H9 (cell line): Measurements from ENCODE around the gene TBCB. TPM values are rescaled to one million over a fixed set of nuclear protein-coding genes. Genes with fewer than 3 reads are reported as not detected.

Experiments used
- DNase-seq: peaks from one replicate; pipeline ENCODE4 v3.0.0-alpha.2; 2017
- H2AFZ ChIP-seq: one replicate; pipeline ENCODE4 v1.6.1; 2013; ENCODE audit warnings: mild to moderate bottlenecking, low read length, control low read depth, moderate library complexity
- H2AK5ac ChIP-seq: 2 replicates; pipeline ENCODE4 v1.6.1; 2013; ENCODE audit warnings: low read length, control low read depth, mixed read lengths; ENCODE audit not compliant: insufficient read length
- H2BK120ac ChIP-seq: one replicate; pipeline ENCODE4 v1.6.1; 2013; ENCODE audit warnings: low read depth, mild to moderate bottlenecking, low read length, control low read depth, inconsistent platforms; ENCODE audit not compliant: poor library complexity, severe bottlenecking
- H2BK12ac ChIP-seq: 2 replicates; pipeline ENCODE4 v1.6.1; 2013; ENCODE audit warnings: low read length, control low read depth, mixed read lengths, low read depth; ENCODE audit not compliant: insufficient read length
- H2BK15ac ChIP-seq: 2 replicates; pipeline ENCODE4 v1.6.1; 2013; ENCODE audit warnings: low read depth, low read length, control low read depth
- H2BK20ac ChIP-seq: one replicate; pipeline ENCODE4 v1.6.1; 2013; ENCODE audit warnings: low read depth, mild to moderate bottlenecking, low read length, control low read depth, inconsistent platforms; ENCODE audit not compliant: poor library complexity, severe bottlenecking
- H2BK5ac ChIP-seq: 2 replicates; pipeline ENCODE4 v1.6.1; 2013; ENCODE audit warnings: low read length, control low read depth, mixed read lengths; ENCODE audit not compliant: insufficient read length
- H3K14ac ChIP-seq: 2 replicates; pipeline ENCODE4 v1.6.1; 2013; ENCODE audit warnings: low read length, control low read depth; ENCODE audit not compliant: insufficient read depth
- H3K18ac ChIP-seq: 2 replicates; pipeline ENCODE4 v1.6.1; 2013; ENCODE audit warnings: low read depth, mild to moderate bottlenecking, mixed read lengths, low read length, control low read depth; ENCODE audit not compliant: insufficient read length
- H3K23ac ChIP-seq: 2 replicates; pipeline ENCODE4 v1.6.1; 2013; ENCODE audit warnings: low read length, control low read depth, mixed read lengths, low read depth; ENCODE audit not compliant: insufficient read length
- H3K23me2 ChIP-seq: 2 replicates; pipeline ENCODE4 v1.6.1; 2013; ENCODE audit warnings: low read depth, mild to moderate bottlenecking, mixed read lengths, low read length, control low read depth; ENCODE audit not compliant: insufficient read length, poor library complexity, severe bottlenecking
- H3K27ac ChIP-seq: 2 replicates; pipeline ENCODE4 v1.5.1; 2013; ENCODE audit warnings: low read length, control low read depth, mixed read lengths, low read depth; ENCODE audit not compliant: insufficient read length
- H3K27me3 ChIP-seq: 2 replicates; pipeline ENCODE4 v1.6.1; 2013; ENCODE audit warnings: low read length, control low read depth, inconsistent platforms; ENCODE audit not compliant: insufficient read depth
- H3K4ac ChIP-seq: 2 replicates; pipeline ENCODE4 v1.6.1; 2013; ENCODE audit warnings: low read depth, mild to moderate bottlenecking, control low read depth, inconsistent platforms, low read length, moderate library complexity
- H3K4me1 ChIP-seq: 2 replicates; pipeline ENCODE4 v1.6.1; 2013; ENCODE audit warnings: low read length, control low read depth, inconsistent platforms; ENCODE audit not compliant: insufficient read depth
- H3K4me2 ChIP-seq: 2 replicates; pipeline ENCODE4 v1.6.1; 2013; ENCODE audit warnings: low read length, control low read depth, mixed read lengths; ENCODE audit not compliant: insufficient read length, insufficient read depth
- H3K56ac ChIP-seq: 2 replicates; pipeline ENCODE4 v1.6.1; 2013; ENCODE audit warnings: low read depth, mild to moderate bottlenecking, mixed read lengths, low read length, control low read depth; ENCODE audit not compliant: insufficient read length
- H3K79me1 ChIP-seq: 2 replicates; pipeline ENCODE4 v1.6.1; 2013; ENCODE audit warnings: low read depth, mild to moderate bottlenecking, moderate library complexity, low read length, control low read depth, inconsistent platforms; ENCODE audit not compliant: insufficient read depth, poor library complexity, severe bottlenecking
- H3K79me2 ChIP-seq: 2 replicates; pipeline ENCODE4 v1.6.1; 2013; ENCODE audit warnings: low read length, control low read depth, inconsistent platforms; ENCODE audit not compliant: insufficient read depth
- H3K9ac ChIP-seq: 2 replicates; pipeline ENCODE4 v1.6.1; 2013; ENCODE audit warnings: low read length, control low read depth, mixed read lengths; ENCODE audit not compliant: insufficient read length; ENCODE audit errors: extremely low read depth
- H3K9me3 ChIP-seq: one replicate; pipeline ENCODE4 v1.6.1; 2013; ENCODE audit warnings: low read depth, low read length, inconsistent platforms; ENCODE audit not compliant: control insufficient read depth
- H3T11ph ChIP-seq: one replicate; pipeline ENCODE4 v1.6.1; 2013; ENCODE audit warnings: mild to moderate bottlenecking, low read length, control low read depth, inconsistent platforms
- H4K20me1 ChIP-seq: one replicate; pipeline ENCODE4 v1.6.1; 2013; ENCODE audit not compliant: control insufficient read depth, insufficient read length, insufficient read depth
- H4K5ac ChIP-seq: 2 replicates; pipeline ENCODE4 v1.6.1; 2013; ENCODE audit warnings: low read depth, mild to moderate bottlenecking, mixed read lengths, low read length, control low read depth; ENCODE audit not compliant: insufficient read length
- H4K8ac ChIP-seq: replicated peaks from 2 replicates; pipeline ENCODE4 v1.6.1; 2013; ENCODE audit warnings: low read length, control low read depth, mixed read lengths, low read depth; ENCODE audit not compliant: insufficient read length
- H4K91ac ChIP-seq: 2 replicates; pipeline ENCODE4 v1.6.1; 2013; ENCODE audit warnings: low read depth, mild to moderate bottlenecking, moderate library complexity, mixed read lengths, low read length, control low read depth; ENCODE audit not compliant: insufficient read length
- H3K27ac Mint-ChIP-seq, 3 experiments: 2 replicates in 2 of 3; 3 replicates in 1 of 3; pipeline ENCODE4 v1.8.0; 2020 to 2021; ENCODE audit warnings: mixed read lengths in 3 of 3, mild to moderate bottlenecking in 1 of 3, moderate library complexity in 1 of 3
- H3K27me3 Mint-ChIP-seq: 2 replicates; pipeline ENCODE4 v1.8.0; 2021; ENCODE audit warnings: low read depth, mild to moderate bottlenecking, moderate library complexity, mixed read lengths
- H3K36me3 Mint-ChIP-seq, 3 experiments: 2 replicates in 2 of 3; 3 replicates in 1 of 3; pipeline ENCODE4 v1.8.0; 2020 to 2021; ENCODE audit warnings: low read depth in 3 of 3, mixed read lengths in 3 of 3; ENCODE audit not compliant: insufficient read depth in 1 of 3
- H3K4me1 Mint-ChIP-seq, 2 experiments: 2 replicates each; pipeline ENCODE4 v1.8.0; 2020; ENCODE audit warnings: mixed read lengths in 2 of 2
- H3K4me3 Mint-ChIP-seq, 2 experiments: 2 replicates in 1 of 2; 3 replicates in 1 of 2; pipeline ENCODE4 v1.8.0; 2020 to 2021; ENCODE audit warnings: mild to moderate bottlenecking in 2 of 2, mixed read lengths in 2 of 2, moderate library complexity in 1 of 2
- H3K9me3 Mint-ChIP-seq, 2 experiments: 2 replicates in 1 of 2; 3 replicates in 1 of 2; pipeline ENCODE4 v1.8.0; 2020; ENCODE audit warnings: mild to moderate bottlenecking in 2 of 2, mixed read lengths in 2 of 2, moderate library complexity in 1 of 2
- WGBS: extraction: QIAGEN DNeasy Blood & Tissue Kit; methylation state at CpG from one replicate; pipeline ENCODE4 v1.1.7; 2013; ENCODE audit warnings: missing lambda C conversion rate, low lambda C conversion rate, mixed read lengths; ENCODE audit not compliant: insufficient read length; ENCODE audit errors: extremely low coverage; 5-methylcytosine and 5-hydroxymethylcytosine counted together
- total RNA-seq: library from RNA; stranded (reverse); gene quantifications from 2 replicates; pipeline ENCODE4 v1.2.1, GENCODE V29; 2021
- TF ChIP-seq, protein P1 (sequence below): fragments of 200-600 bp; sonication (generic); conservative IDR thresholded peaks from 3 replicates; pipeline ENCODE4 v1.8.0; 2021; ENCODE audit warnings: antibody characterized with exemption, mild to moderate bottlenecking

TBCB gene
- total RNA-seq, 1 experiment from 2014 or later, result 216 TPM

DNA sequence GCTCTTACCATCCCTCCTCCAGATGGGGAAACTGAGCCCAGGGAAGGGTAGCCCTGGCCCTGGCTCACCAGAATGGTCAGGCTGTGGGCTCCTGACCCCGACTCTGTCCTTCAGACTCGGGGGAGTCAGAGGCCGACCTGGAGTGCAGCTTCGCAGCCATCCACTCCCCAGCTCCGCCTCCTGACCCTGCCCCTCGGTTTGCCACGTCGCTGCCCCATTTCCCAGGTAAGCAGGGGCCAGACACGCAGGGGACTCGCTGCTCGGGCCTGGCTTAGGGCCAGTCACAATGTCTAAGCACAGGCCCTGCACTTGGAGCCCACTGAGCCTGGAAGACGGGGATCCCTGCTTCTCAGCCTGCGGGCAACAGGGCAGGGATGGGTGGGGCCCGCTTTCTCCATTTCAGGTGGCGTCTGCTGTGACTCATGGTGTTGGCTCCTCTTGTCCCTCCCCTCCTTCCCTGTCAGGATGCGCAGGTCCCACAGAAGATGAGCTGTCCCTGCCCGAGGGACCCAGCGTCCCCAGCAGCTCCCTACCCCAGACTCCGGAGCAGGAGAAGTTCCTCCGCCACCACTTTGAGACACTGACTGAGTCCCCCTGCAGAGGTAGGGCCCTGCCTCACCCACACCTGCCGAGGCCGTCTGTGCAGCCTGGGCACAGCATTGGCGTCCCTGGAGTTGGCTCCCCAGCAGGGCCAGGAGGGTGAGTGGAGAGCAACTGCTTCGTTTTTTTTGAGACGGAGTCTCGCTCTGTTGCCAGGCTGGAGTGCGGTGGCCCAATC, 13.5 kb upstream of the TBCB start:
- no peaks in the 10 kb centered on the region for H4K20me1 ChIP-seq
- H3K14ac ChIP-seq, result no peak overlapping the region
- no peak overlapping the region for H3K18ac ChIP-seq
- H3K4me2 ChIP-seq, result no peak overlapping the region
- TF ChIP-seq, protein P1, sequence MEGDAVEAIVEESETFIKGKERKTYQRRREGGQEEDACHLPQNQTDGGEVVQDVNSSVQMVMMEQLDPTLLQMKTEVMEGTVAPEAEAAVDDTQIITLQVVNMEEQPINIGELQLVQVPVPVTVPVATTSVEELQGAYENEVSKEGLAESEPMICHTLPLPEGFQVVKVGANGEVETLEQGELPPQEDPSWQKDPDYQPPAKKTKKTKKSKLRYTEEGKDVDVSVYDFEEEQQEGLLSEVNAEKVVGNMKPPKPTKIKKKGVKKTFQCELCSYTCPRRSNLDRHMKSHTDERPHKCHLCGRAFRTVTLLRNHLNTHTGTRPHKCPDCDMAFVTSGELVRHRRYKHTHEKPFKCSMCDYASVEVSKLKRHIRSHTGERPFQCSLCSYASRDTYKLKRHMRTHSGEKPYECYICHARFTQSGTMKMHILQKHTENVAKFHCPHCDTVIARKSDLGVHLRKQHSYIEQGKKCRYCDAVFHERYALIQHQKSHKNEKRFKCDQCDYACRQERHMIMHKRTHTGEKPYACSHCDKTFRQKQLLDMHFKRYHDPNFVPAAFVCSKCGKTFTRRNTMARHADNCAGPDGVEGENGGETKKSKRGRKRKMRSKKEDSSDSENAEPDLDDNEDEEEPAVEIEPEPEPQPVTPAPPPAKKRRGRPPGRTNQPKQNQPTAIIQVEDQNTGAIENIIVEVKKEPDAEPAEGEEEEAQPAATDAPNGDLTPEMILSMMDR, result no peak
- H3K79me2 ChIP-seq, result no peaks in the 10 kb centered on the region
- H2BK5ac ChIP-seq, result no peak overlapping the region
- Mint-ChIP-seq H3K4me1 (no peaks in the 10 kb centered on the region), H3K27me3 (no peaks in the 10 kb centered on the region; the same call in 1 of the 2 replicates), H3K9me3 (no peaks in the 10 kb centered on the region), H3K4me3 (no peak overlapping the region), H3K36me3 (peaks cover 31 to 79% (median 68%) of the 10 kb centered on the region in 3 experiments), H3K27ac (no peak overlapping the region)
- H2BK20ac ChIP-seq, result no peak overlapping the region
- H4K91ac ChIP-seq, result no peak overlapping the region
- H4K8ac ChIP-seq, result no peak overlapping the region
- no peak overlapping the region for H4K5ac ChIP-seq
- no CpG with 5 or more reads among the region's 27 CpGs for WGBS
- no peaks in the 10 kb centered on the region for H3K27me3 ChIP-seq
- no peak overlapping the region for H3K27ac ChIP-seq
- H3K4ac ChIP-seq, result no peak overlapping the region
- no peak overlapping the region for H2BK120ac ChIP-seq
- no peak overlapping the region for H2AK5ac ChIP-seq
- no peak overlapping the region for H2BK12ac ChIP-seq
- H3K9me3 ChIP-seq, result no peaks in the 10 kb centered on the region
- H3K4me1 ChIP-seq, result no peaks in the 10 kb centered on the region
- H3K56ac ChIP-seq, result no peak overlapping the region
- H3T11ph ChIP-seq, result no peak overlapping the region
- no peaks in the 10 kb centered on the region for H3K79me1 ChIP-seq
- H3K9ac ChIP-seq, result no peak overlapping the region
- DNase-seq, result no peak
- H3K23me2 ChIP-seq, result no peaks in the 10 kb centered on the region
- H2BK15ac ChIP-seq, result no peak overlapping the region
- H3K23ac ChIP-seq, result no peak overlapping the region
- H2AFZ ChIP-seq, result no peak overlapping the region
